HCT116 (cell line): ENCODE measurements around the gene SUPT3H. TPM values are rescaled to one million over a fixed set of nuclear protein-coding genes. Genes with fewer than 3 reads are reported as not detected.
"Not testable (repeated sequence)": the region's sequence is repeated elsewhere in the genome, so short reads cannot be mapped to it uniquely, and the experiment has no call there.

Source experiments
- ATAC-seq: fragments of 200-7000 bp; cut with Tn5 transposase; 2 replicates; pipeline ENCODE4 v1.9.1; 2020; ENCODE audit warnings: mild to moderate bottlenecking, moderate library complexity
- BruUV-seq: library from RNA; stranded (reverse); fragments of 400-500 nt; replicated peaks from 2 replicates; lab custom pipeline; 2021; lab: Mats Ljungman, UMichigan
- CTCF ChIA-PET: fragments of 300-600 bp; sonication (Branson Sonifier 250); formaldehyde crosslinking; loops from one replicate; lab custom pipeline; 2021; ENCODE audit warnings: antibody characterized with exemption; lab: Charles Lee
- POLR2A ChIA-PET: fragments of 300-600, 350-600 bp; sonication (Branson Sonifier 250); formaldehyde crosslinking; loops from one replicate; lab custom pipeline; 2021; ENCODE audit warnings: antibody characterized with exemption; lab: Charles Lee
- RAD21 ChIA-PET, 2 experiments: fragments of 300-600 bp; sonication (Branson Sonifier 250); formaldehyde crosslinking; loops; one replicate each; lab custom pipeline; 2023; ENCODE audit warnings: low total read pairs in 2 of 2; ENCODE audit not compliant: uncharacterized antibody in 2 of 2, unreplicated experiment in 2 of 2, low non-redundant PET in 1 of 2; lab: Charles Lee
- DNase-seq: peaks from one replicate; pipeline ENCODE4 v3.0.0-alpha.2; 2010; ENCODE audit warnings: low read depth, low spot score
- H2AFZ ChIP-seq: fragments of 200-600 bp; shearing (Covaris generic), sonication (generic); 2 replicates; pipeline ENCODE4 v1.6.1; 2017; ENCODE audit warnings: low read depth, mixed run types, mixed read lengths, antibody characterized with exemption, low read length; ENCODE audit not compliant: poor library complexity, severe bottlenecking
- H3K27ac ChIP-seq: 2 replicates; pipeline ENCODE4 v1.5.1; 2012; ENCODE audit warnings: low read depth, low read length
- H3K27me3 ChIP-seq: fragments of 200-600 bp; sonication (generic); 2 replicates; pipeline ENCODE4 v1.6.1; 2016; ENCODE audit warnings: mixed run types, low read length, mixed read lengths; ENCODE audit not compliant: insufficient read depth
- H3K36me3 ChIP-seq, 2 experiments: fragments of 200-500 bp in 1 of 2; fragments of 200-600 bp in 1 of 2; sonication (Bioruptor generic) in 1 of 2; sonication (generic) in 1 of 2; 2 replicates each; pipeline versions ENCODE4 v1.5.1 to v1.6.1; 2014 to 2016; ENCODE audit warnings: low read length in 2 of 2, inconsistent platforms in 1 of 2, mixed read lengths in 1 of 2, mixed run types in 1 of 2; ENCODE audit not compliant: insufficient read depth in 2 of 2, control insufficient read depth in 1 of 2
- H3K4me1 ChIP-seq, 2 experiments: fragments of 200-600 bp in 1 of 2; sonication (generic) in 1 of 2; 2 replicates each; pipeline versions ENCODE4 v1.5.1 to v1.6.1; 2012 to 2017; ENCODE audit warnings: low read length in 2 of 2, inconsistent platforms in 1 of 2, mild to moderate bottlenecking in 1 of 2, mixed read lengths in 1 of 2, mixed run types in 1 of 2, moderate library complexity in 1 of 2; ENCODE audit not compliant: insufficient read depth in 2 of 2, control insufficient read depth in 1 of 2
- H3K4me2 ChIP-seq: fragments of 200-600 bp; sonication (generic); 2 replicates; pipeline ENCODE4 v1.6.1; 2017; ENCODE audit warnings: mixed run types, low read length, mixed read lengths
- H3K4me3 ChIP-seq, 2 experiments: fragments of 200-600 bp in 1 of 2; sonication (generic) in 1 of 2; replicated peaks in 1 of 2; 2 replicates each; pipeline ENCODE4 v1.5.1; 2011 to 2016; ENCODE audit warnings: low read length in 2 of 2, control low read depth in 1 of 2, low read depth in 1 of 2, mild to moderate bottlenecking in 1 of 2, mixed read lengths in 1 of 2, mixed run types in 1 of 2
- H3K79me2 ChIP-seq: fragments of 200-600 bp; sonication (generic); 2 replicates; pipeline ENCODE4 v1.6.1; 2017; ENCODE audit warnings: mild to moderate bottlenecking, mixed run types, low read length, moderate library complexity, mixed read lengths; ENCODE audit not compliant: insufficient read depth
- H3K9ac ChIP-seq: fragments of 200-600 bp; sonication (generic); 2 replicates; pipeline ENCODE4 v1.6.1; 2016; ENCODE audit warnings: low read length, mixed read lengths
- H3K9me2 ChIP-seq: fragments of 200-600 bp; sonication (generic), shearing (Covaris generic); 2 replicates; pipeline ENCODE4 v1.6.1; 2017; ENCODE audit warnings: mixed run types, mild to moderate bottlenecking, moderate library complexity; ENCODE audit not compliant: insufficient read depth
- H3K9me3 ChIP-seq, 2 experiments: fragments of 200-500 bp in 1 of 2; fragments of 200-600 bp in 1 of 2; sonication (Bioruptor generic) in 1 of 2; sonication (generic) in 1 of 2; 2 replicates each; pipeline ENCODE4 v1.6.1; 2014 to 2017; ENCODE audit warnings: low read length in 2 of 2, mixed read lengths in 2 of 2, inconsistent platforms in 1 of 2, low read depth in 1 of 2, mild to moderate bottlenecking in 1 of 2, mixed run types in 1 of 2, moderate library complexity in 1 of 2; ENCODE audit not compliant: control insufficient read depth in 1 of 2, insufficient read depth in 1 of 2
- H4K20me1 ChIP-seq: fragments of 200-600 bp; sonication (generic), shearing (Covaris generic); 2 replicates; pipeline ENCODE4 v1.6.1; 2017; ENCODE audit warnings: mixed run types, mild to moderate bottlenecking, moderate library complexity; ENCODE audit not compliant: insufficient read depth
- ATF3 ChIP-seq: IDR thresholded peaks from 2 replicates; pipeline ENCODE4 v1.6.1; 2012
- EZH2phosphoT487 ChIP-seq: fragments of 200-600 bp; IDR thresholded peaks from 2 replicates; pipeline ENCODE4 v1.6.1; 2018; ENCODE audit warnings: antibody characterized with exemption, borderline replicate concordance
- REST ChIP-seq: IDR thresholded peaks from 2 replicates; pipeline ENCODE4 v1.6.1; 2012; ENCODE audit warnings: low read depth
- intact Hi-C: fragments of 100-400 bp; cut with micrococcal nuclease; formaldehyde crosslinking; loops from 2 replicates; pipeline ENCODE4 v1.10.0; 2022
- total RNA-seq: library from RNA; stranded (reverse); gene quantifications from one replicate; pipeline ENCODE4 v1.2.1, GENCODE V29; 2021; ENCODE audit not compliant: unreplicated experiment

The SUPT3H gene
- total RNA-seq, 1 experiment from 2014 or later, result 7.4 TPM

- TF ChIP-seq REST (no peak), ATF3 (no peak), EZH2phosphoT487 (no peak)
Measured at GRCh38 chr6:44892579-44892978, 485.2 kb downstream of the SUPT3H start (continued).

DNA sequence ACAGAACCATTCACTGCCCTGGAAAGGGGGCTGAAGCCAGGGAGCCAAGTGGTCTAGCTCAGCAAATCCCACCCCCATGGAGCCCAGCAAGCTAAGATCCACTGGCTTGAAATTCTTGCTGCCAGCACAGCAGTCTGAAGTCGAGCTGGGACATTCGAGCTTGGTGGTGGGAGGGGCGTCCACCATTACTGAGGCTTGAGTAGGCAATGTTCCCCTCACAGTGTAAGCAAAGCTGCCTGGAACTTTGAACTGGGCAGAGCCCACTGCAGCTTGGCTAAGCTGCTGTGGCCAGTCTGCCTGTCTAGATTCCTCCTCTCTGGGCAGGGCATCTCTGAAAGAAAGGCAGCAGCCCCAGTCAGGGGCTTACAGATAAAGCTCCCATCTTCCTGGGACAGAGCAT lies 498.7 kb downstream of the SUPT3H start:
- H3K36me3 ChIP-seq, intact Hi-C loops, H2AFZ ChIP-seq, H4K20me1 ChIP-seq, ATAC-seq, DNase-seq, H3K4me2 ChIP-seq, H3K27ac ChIP-seq, H3K9ac ChIP-seq, RAD21 ChIA-PET, H3K4me3 ChIP-seq, H3K9me3 ChIP-seq, POLR2A ChIA-PET, H3K9me2 ChIP-seq, H3K79me2 ChIP-seq, CTCF ChIA-PET, BruUV-seq, H3K4me1 ChIP-seq, H3K27me3 ChIP-seq: not testable (repeated sequence)

DNA sequence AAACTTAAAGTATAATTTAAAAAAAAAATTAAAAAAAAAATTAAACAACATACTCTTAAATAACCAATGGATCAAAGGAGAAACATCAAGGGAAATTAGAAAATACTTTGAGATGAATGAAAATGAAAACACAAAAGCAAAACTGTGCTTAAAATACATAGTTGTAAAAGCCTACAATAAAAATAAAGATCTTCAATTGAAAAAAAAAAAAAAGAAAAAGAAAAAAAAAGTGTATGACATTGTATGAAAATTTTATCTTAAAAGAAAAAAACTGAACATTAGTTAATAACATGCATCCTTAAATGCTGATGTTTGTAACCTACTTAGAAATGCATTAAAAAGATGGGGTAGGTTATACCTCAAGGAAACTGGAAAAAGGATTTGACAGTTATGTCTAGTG lies 501.1 kb downstream of the SUPT3H start:
- H4K20me1 ChIP-seq, H3K9ac ChIP-seq, H3K9me3 ChIP-seq, CTCF ChIA-PET, H3K4me3 ChIP-seq, H3K79me2 ChIP-seq, H3K4me2 ChIP-seq, RAD21 ChIA-PET, H3K9me2 ChIP-seq, ATAC-seq, BruUV-seq, DNase-seq, H3K27me3 ChIP-seq, H3K27ac ChIP-seq, POLR2A ChIA-PET, H3K4me1 ChIP-seq, H3K36me3 ChIP-seq, intact Hi-C loops, H2AFZ ChIP-seq: not testable (repeated sequence)
